Anterior cingulate cortex (tissue), 58 donors: ENCODE results near the gene EXOC6B.

Source experiments
- DNase-seq, 58 donors: peaks; one replicate each; lab custom pipeline; 2025; lab: John Stamatoyannopoulos, UW

The EXOC6B gene

DNA sequence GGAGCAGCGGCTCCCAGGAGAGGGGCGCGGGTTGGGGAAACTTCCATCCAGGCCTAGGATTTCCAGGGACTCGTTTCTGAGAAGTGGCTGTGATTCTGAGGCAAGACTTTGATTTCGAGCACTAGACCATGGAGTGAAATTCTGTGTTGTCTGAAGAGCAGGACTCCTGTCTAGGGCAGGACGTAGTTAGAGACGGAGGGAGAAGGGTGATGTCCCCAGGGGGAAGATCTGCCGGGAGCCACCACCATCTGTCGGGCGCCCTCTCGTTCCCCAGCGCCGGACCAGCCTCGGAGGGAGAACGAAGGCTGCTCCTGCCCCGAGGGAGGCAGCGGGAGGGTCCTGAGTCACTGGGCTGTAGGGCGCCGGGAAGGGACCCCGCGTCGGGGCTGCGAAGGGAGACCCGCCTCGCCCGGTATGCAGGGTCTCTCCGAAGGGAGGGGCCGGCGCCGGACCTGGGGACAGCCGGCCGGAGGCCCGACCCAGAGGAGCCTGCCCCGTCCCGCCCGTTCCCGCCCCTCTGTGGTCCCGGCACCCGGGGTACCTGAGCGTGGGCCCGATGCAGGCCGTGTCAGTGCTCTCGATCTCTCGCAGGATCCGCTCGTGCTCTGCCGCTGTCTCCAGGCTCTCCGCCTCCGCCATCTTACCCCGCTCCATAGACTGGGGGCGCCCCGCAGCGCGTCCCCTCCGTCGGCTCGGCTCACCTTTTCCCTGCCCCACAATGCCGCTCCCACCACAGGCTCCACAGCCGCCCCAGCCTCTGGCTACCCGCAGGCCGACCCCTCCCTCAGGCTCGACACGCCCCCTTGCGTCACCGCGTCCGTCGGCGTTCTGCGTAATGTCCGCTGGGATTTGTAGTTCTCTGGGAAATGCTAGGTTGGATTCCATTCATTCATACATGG is at the start of gene EXOC6B:
Gene EXOC6B, minus strand, starts transcription at position 777 of the 899 bp plus-strand sequence.
- peak; percentile 44 to 95 (median 86) for DNase-seq

- no peak for DNase-seq
Observed at GRCh38 chr2:72871880-72872279, 46.0 kb upstream of the EXOC6B start.

- DNase-seq: no peak
Observed at GRCh38 chr2:72871060-72871459, 45.2 kb upstream of the EXOC6B start.

DNA sequence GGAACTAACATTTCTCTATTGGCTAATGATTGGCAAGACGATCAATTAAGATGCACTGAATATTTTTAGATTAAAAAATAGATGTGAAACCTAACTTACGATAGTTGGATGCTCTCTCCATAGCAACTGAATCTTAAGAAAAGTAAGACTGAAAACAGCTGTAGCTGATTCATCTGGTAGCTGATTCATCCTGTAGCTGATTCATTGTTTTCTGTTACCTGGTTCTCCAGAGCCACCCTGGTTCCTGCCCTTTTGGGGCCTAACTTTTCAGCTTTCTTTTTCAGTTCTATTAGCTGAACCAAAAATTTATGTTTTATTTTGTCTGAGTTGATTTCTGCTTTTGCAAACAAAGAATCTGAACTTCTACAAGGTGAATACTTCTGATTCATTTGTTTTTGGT is 38.7 kb upstream of the EXOC6B start:
- no peak for DNase-seq

- no peak for DNase-seq
Observed at GRCh38 chr2:72863046-72863445, 37.2 kb upstream of the EXOC6B start.

- peak in 56 of 58 donors; percentile 9 to 89 (median 73) for DNase-seq
Observed at GRCh38 chr2:72862239-72862988, 36.6 kb upstream of the EXOC6B start.

DNA sequence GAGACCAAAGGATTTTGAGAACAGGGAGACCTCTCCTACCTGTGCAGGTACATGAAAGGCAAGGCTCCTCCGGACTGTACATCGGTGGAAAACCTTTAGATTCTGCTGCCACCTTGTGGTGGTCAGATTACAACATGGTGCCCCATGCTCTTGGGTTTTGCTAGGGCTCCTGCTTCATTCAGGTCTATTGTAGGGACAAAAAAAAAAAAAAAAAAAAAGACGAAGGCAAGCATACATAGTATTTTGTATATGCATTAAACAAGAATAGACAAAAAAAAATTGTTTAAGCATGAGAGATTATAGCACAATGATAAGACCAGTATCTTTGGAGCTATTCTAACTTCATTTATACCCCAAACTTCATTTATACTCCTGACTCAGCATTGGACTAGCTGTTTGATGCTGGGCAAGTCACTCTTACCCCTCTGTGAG is 34.0 kb upstream of the EXOC6B start:
- peak in 48 of 58 donors; percentile 0 to 70 (median 28) for DNase-seq

- no peak for DNase-seq
Observed at GRCh38 chr2:72851333-72851732, 25.5 kb upstream of the EXOC6B start.

- no peak for DNase-seq
Observed at GRCh38 chr2:72849138-72849462, 23.3 kb upstream of the EXOC6B start.

DNA sequence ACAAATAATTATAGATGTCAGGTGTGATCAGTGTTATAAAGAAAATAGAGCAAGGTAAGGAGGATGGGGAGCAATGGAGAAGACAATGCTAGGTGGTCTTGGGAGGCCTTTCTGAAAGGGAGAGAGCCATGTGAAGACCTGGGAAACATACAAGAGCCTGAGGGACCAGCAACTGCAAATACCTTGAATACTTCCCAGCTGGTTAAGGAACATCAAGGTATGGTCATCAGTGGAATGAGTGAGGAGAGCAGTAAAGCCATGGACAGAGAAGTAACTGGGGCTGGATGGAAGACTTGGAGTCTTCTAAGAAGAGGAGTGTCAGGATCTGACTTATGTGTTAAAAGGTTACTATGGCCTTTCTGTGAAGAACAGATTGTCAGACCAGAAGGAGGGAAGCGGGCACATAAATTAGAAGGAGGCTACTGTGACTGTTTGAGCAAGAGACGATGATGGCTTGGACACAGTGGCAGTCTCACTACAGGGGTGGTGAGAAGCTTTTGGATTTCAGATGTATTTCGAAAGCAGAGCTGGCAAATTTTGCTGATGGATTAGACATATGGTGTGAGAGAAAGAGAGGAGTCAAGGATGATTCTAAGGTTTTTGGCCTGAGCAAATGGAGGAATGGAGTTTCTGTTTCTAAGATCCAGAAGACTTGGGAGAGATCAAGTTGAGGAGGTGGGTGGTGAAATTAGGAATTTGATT is 22.8 kb upstream of the EXOC6B start:
- no peak for DNase-seq

GRCh38 chr2:72847534-72848315 is 21.9 kb upstream of the EXOC6B start:
- no peak for DNase-seq

GRCh38 chr2:72846171-72847095 is 20.6 kb upstream of the EXOC6B start:
- DNase-seq: no peak

GRCh38 chr2:72843301-72843700 is 17.5 kb upstream of the EXOC6B start:
- no peak for DNase-seq

DNA sequence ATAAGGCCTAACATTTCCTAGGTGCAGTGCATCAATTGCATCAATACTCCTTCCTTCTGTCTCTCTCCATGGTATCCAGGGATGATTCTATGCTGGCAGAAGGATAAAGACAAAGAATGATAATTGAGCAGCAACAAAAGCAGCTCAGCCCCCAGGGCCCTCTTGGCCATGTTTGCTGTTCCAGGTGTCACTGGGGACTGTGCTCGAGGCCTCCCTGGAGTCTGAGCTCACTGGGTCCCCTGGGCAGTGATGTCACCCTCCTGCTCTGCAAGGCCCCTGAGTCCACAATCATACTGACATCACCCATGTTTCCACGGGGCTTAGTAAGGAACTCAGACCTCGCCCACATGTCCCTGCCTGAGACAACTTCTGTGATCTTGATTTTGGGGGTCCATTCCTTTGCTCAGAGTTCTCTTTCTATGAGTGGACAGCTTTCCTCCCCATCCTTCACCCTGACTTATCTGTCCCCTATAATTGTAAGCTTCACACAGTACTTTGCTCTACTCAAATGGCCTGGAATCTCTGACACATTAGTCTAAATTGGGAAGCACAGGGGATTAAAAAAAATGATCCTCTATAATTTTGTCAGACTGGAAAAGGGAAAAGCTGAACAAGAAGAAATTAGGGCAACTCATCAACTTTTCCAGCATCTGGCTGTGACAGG is 15.8 kb upstream of the EXOC6B start:
- DNase-seq: no peak

DNA sequence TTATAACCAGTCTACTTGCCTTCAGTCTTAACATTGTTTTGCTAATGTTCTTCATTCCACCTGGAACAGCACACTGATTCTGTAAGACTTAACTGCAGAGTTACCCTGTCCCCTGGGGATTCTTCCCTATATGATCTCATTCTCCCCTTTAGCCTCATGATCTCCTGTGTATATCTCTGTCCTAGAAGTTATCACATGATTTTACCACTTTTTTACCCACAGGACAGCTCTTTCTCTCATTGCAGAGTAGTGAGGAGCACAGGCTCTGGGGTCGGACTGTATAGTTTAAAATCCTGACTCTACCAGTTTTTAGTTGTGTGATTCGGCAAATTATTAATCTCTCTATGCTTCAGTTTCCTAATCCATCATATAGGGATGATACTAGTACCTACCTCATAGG is 14.2 kb upstream of the EXOC6B start:
- DNase-seq: no peak

DNA sequence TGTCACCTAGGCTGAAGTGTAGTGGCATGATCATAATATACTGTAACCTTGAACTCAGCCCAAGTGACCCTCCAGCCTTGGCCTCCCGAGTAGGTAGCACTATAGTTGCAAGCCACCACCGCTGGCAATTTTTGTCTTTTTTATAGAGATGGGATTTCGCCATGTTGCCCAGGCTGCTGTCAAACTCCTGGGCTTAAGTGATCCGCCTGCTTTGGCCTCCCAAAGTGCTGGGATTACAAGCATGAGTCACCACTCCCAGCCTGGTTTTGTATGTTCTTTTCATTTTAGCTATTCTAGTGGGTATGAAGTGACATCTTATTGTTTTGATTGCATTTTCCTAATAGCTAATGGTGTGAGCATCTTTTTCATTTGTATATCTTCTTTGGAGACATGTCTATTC is 11.3 kb upstream of the EXOC6B start:
- no peak for DNase-seq

DNA sequence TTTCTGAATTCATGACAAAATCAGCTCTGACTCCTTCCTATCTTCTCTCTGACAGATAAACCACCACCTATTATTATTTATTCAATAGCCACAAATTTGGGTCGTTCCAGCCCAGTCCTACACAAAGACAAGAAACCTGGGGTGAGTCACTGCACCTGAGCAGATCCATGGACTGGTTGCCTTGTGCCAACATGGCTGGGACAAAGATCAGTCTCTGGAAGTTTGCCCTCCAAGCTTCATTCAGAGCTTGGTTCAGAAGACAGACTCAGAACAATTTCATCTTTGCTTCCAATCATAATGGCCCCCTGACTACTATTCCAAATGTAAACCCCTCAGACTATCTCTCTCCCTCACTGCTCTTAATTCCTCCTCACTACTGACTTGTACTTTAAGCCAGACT is 9.6 kb upstream of the EXOC6B start:
- DNase-seq: no peak

GRCh38 chr2:72834596-72834995 is 8.8 kb upstream of the EXOC6B start:
- no peak for DNase-seq
